ENCODE measurements around the gene ANXA2. TPM values are rescaled to one million over a fixed set of nuclear protein-coding genes. Genes with fewer than 3 reads are reported as not detected.
A peak's percentile ranks its signal among the peaks of the same experiment; 100 is the strongest.
"Not testable (repeated sequence)": the region's sequence is repeated elsewhere in the genome, so short reads cannot be mapped to it uniquely, and the experiment has no call there.

The ANXA2 gene
- polyA plus RNA-seq, 1 donor: 650 TPM

DNA sequence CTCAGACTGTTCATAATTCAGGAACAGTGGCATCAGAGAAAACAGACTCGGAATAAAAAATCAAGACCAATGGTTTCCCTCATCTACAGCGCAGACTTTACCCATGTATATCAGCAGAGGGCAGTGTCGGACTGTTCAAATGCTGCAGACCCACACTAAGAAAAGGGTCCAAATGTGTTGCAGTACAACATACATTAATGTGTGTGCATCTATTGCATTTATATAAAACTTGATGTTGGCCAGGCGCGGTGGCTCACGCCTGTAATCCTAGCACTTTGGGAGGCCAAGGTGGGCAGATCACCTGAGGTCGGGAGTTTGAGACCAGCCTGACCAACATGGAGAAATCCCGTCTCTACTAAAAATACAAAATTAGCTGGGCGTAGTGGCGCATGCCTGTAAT is 38.0 kb downstream of the ANXA2 start:
- no CpG with 5 or more reads among the region's 10 CpGs for WGBS (ENCODE audit: insufficient coverage, low lambda C conversion rate)
- not testable (repeated sequence) for H3K4me3 ChIP-seq (ENCODE audit: low read length); H3K27ac ChIP-seq (ENCODE audit: low read length); H3K4me1 ChIP-seq (ENCODE audit: control insufficient read depth, insufficient read depth, low read length); H3K9me3 ChIP-seq (ENCODE audit: control insufficient read depth, low read depth, low read length); H3K27me3 ChIP-seq (ENCODE audit: control insufficient read depth, insufficient read depth, low read length)
- H3K36me3 ChIP-seq (ENCODE audit: control insufficient read depth, insufficient read depth, low read length): peaks cover 79% of the 10 kb centered on the region
- DNase-seq: peak; percentile 29 to 40

DNA sequence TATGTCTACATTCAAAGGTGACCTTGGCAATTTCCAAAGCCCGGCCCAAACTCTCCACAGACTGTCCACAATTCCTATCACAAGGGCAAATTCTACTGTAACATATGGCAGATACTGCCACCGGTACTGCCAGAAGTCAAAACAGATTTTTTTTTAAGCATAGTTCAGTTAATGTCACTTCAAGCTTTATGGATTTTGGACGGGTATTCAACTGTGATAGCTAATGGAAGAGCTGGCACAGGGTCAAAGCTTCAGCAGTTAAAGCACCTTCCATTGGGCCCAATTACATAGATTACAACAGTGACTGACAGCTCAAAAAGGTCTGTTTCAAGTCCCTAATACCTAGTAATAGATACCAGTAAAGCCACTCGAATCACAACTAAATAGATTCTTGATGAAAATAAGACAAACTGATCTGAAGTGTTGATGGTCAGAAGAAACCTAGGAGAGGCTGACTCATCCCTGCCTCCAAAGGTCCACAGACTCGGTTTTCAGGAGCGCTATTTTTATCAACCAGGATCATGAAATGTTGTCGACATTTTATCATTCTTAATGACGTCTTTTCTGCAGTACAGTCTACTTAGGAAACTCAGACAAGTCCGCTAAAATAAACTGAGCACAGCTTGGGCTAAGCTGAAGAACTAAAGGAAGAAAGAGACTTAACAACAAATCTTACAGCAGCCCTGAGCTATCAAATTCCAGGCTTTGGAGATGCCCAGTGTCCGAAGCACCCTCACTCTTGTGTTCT is 38.7 kb downstream of the ANXA2 start:
- Histone ChIP-seq H3K27ac (ENCODE audit: low read length) (no peak overlapping the region), H3K4me1 (ENCODE audit: control insufficient read depth, insufficient read depth, low read length) (no peaks in the 10 kb centered on the region), H3K36me3 (ENCODE audit: control insufficient read depth, insufficient read depth, low read length) (peaks cover 80% of the 10 kb centered on the region), H3K4me3 (ENCODE audit: low read length) (no peak overlapping the region), H3K9me3 (ENCODE audit: control insufficient read depth, low read depth, low read length) (no peaks in the 10 kb centered on the region), H3K27me3 (ENCODE audit: control insufficient read depth, insufficient read depth, low read length) (no peaks in the 10 kb centered on the region)
- 91% methylated on average over 4 of the region's 10 CpGs for WGBS (ENCODE audit: insufficient coverage, low lambda C conversion rate)
- DNase-seq: no peak

DNA sequence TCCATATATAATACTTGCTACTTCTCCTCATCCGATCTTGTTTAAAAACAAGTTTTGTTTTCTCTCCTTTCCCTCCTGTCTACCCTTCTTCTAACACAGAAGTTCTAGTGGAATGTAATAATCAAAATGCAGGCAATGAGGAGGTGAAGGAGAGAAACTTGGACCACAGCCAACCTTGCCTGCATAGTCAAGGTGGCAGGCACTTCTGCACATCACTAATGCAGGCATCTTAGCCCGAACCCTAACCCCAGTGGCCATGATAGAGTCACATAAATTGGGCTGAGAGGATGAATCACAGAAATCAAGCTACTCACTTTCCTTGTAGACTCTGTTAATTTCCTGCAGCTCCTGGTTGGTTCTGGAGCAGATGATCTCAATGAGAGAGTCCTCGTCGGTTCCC is 41.0 kb downstream of the ANXA2 start:
- no peak for DNase-seq
- H3K4me1 ChIP-seq (ENCODE audit: control insufficient read depth, insufficient read depth, low read length): no peaks in the 10 kb centered on the region
- no peaks in the 10 kb centered on the region for H3K27me3 ChIP-seq (ENCODE audit: control insufficient read depth, insufficient read depth, low read length)
- H3K4me3 ChIP-seq (ENCODE audit: low read length): no peak overlapping the region
- H3K9me3 ChIP-seq (ENCODE audit: control insufficient read depth, low read depth, low read length): no peaks in the 10 kb centered on the region
- H3K36me3 ChIP-seq (ENCODE audit: control insufficient read depth, insufficient read depth, low read length): peaks cover 79% of the 10 kb centered on the region
- WGBS (ENCODE audit: insufficient coverage, low lambda C conversion rate): no CpG with 5 or more reads among the region's 4 CpGs
- H3K27ac ChIP-seq (ENCODE audit: low read length): no peak overlapping the region

DNA sequence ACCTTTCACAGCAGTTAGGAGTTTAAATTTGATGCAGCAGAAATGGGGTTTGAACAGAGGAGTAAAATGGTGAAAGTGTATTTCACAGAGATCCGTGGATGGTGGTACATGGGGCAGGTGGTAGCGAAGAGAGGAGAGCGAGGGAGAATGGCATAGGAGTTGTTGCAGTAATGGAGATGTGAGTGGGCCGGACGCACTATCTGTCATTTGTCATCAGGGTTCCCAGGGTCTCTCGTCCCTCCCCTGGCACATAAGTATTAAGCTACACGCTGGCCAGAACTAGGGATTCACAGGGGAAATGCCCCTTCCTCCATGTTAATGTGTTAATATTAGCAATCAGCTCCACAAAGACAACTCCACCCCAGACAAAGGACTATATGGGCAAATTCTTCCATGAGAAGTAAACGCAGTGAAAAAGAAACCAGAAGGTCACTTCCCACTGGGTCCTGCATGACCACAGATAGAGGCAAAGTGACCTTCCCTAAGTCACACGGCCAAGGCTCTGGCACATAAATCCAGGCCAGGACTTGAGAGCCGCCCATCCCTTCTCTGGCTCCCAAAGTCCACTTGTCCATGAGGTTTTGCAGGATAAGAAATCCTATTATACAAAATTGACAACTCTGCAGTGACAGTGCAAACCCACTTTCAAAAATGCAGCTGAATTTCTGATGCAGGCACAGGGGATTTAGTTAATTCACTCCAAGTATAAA is 42.5 kb downstream of the ANXA2 start:
- Histone ChIP-seq H3K36me3 (ENCODE audit: control insufficient read depth, insufficient read depth, low read length) (peaks cover 80% of the 10 kb centered on the region), H3K4me3 (ENCODE audit: low read length) (no peak overlapping the region), H3K27ac (ENCODE audit: low read length) (no peak overlapping the region), H3K4me1 (ENCODE audit: control insufficient read depth, insufficient read depth, low read length) (no peaks in the 10 kb centered on the region), H3K27me3 (ENCODE audit: control insufficient read depth, insufficient read depth, low read length) (no peaks in the 10 kb centered on the region), H3K9me3 (ENCODE audit: control insufficient read depth, low read depth, low read length) (no peaks in the 10 kb centered on the region)
- no peak for DNase-seq
- WGBS (ENCODE audit: insufficient coverage, low lambda C conversion rate): 100% methylated on average over 1 of the region's 10 CpGs

DNA sequence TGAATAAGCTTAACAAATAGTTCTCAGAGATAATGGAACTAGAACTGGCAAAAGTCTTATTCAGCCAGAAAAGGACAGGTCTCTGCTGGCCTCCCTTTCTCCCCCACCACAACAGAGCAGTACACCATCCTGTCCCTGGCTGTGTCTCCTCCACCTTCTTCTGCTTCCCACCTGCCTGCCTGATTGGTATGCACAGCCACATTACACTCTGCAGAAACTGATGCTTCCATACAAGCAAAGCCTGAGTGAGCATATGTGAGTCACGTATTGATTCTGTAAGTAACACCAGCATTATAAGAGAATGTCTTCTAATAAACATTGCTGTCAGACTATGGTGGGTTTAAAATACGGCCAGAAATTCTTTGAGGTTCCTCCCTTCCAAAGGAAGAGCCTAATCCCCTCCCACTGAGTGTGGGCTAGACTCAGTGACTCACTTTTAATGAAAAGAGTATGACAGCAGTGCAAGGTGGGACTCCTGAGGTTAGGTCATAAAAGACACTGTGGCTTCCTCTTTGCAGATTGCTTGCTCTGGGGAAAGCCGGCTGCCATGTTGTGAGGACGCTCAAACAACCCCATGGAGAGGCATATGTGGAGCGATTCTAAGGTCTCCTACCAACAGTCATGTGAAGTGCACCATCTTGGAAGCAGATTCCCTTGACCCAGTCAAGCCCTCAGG is 44.4 kb downstream of the ANXA2 start:
- DNase-seq: no peak
- Histone ChIP-seq H3K9me3 (ENCODE audit: control insufficient read depth, low read depth, low read length) (no peaks in the 10 kb centered on the region), H3K27ac (ENCODE audit: low read length) (no peak overlapping the region), H3K36me3 (ENCODE audit: control insufficient read depth, insufficient read depth, low read length) (peaks cover 79% of the 10 kb centered on the region), H3K27me3 (ENCODE audit: control insufficient read depth, insufficient read depth, low read length) (no peaks in the 10 kb centered on the region), H3K4me3 (ENCODE audit: low read length) (no peak overlapping the region), H3K4me1 (ENCODE audit: control insufficient read depth, insufficient read depth, low read length) (no peaks in the 10 kb centered on the region)
- no CpG with 5 or more reads among the region's 5 CpGs for WGBS (ENCODE audit: insufficient coverage, low lambda C conversion rate)

DNA sequence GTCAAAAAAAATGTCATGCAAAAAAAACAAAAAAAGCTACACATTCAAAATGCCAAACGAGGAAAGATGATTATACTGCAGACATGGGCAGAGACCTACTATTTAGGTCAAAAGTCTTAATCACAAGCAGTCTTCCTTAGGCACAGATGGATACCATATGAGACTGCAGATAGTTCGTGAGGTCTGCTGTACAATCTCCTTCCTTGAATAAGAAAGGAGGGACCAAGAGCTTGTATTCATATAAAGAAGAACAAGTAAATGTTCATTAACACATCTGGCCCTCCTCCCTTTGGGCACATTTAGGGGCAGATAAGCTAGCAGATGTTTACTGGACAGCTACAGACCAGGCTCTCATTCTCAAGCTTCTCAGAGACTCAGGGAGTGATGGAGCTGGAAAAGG is 45.3 kb downstream of the ANXA2 start:
- Histone ChIP-seq H3K4me1 (ENCODE audit: control insufficient read depth, insufficient read depth, low read length) (no peaks in the 10 kb centered on the region), H3K9me3 (ENCODE audit: control insufficient read depth, low read depth, low read length) (no peaks in the 10 kb centered on the region), H3K27me3 (ENCODE audit: control insufficient read depth, insufficient read depth, low read length) (no peaks in the 10 kb centered on the region), H3K4me3 (ENCODE audit: low read length) (no peak overlapping the region), H3K27ac (ENCODE audit: low read length) (no peak overlapping the region), H3K36me3 (ENCODE audit: control insufficient read depth, insufficient read depth, low read length) (peaks cover 87% of the 10 kb centered on the region)
- WGBS (ENCODE audit: insufficient coverage, low lambda C conversion rate): 100% methylated on average over 2 of the region's 2 CpGs
- DNase-seq: no peak

DNA sequence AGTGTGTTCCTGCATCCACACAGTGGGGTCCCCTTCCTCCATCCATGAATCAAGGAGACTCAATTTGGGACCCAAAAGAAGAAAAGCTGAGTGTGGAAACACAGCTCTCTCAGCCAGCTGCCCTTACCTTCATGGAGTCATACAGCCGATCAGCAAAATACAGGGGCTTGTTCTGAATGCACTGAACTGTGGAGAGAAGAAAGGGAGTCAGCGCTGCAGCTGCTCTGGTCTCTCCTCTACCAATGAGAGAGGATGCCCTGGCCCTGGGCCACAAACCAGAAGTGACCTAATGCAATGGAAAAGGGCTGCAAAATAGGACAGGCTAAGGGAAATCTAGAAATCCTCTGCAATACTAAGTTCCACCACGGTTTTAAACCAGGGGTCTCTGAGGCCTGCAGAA is 46.7 kb downstream of the ANXA2 start:
- no CpG with 5 or more reads among the region's 3 CpGs for WGBS (ENCODE audit: insufficient coverage, low lambda C conversion rate)
- Histone ChIP-seq H3K4me3 (ENCODE audit: low read length) (no peak overlapping the region), H3K9me3 (ENCODE audit: control insufficient read depth, low read depth, low read length) (peaks cover 2% of the 10 kb centered on the region), H3K36me3 (ENCODE audit: control insufficient read depth, insufficient read depth, low read length) (peaks cover 90% of the 10 kb centered on the region), H3K4me1 (ENCODE audit: control insufficient read depth, insufficient read depth, low read length) (no peaks in the 10 kb centered on the region), H3K27ac (ENCODE audit: low read length) (no peak overlapping the region), H3K27me3 (ENCODE audit: control insufficient read depth, insufficient read depth, low read length) (no peaks in the 10 kb centered on the region)
- DNase-seq: no peak

DNA sequence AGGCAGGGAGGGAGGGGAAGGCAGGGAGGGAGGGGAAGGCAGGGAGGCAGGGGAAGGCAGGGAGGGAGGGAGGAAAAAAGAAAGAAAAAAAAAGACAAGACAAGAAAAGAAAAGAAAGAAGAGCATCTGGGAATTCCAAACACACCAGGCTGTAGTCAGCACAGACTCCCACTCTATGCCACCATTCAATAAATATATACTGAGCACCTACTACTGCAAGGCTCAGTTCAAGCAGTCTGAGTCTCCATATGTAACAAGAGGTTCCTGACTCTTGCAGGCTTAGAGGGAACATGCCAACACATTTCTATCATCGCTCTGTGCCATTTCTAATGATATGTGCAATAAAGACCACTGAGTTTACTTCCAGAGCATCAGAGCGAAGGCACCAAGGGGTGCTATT is 47.7 kb downstream of the ANXA2 start:
- no peaks in the 10 kb centered on the region for H3K27me3 ChIP-seq (ENCODE audit: control insufficient read depth, insufficient read depth, low read length)
- no peak overlapping the region for H3K4me3 ChIP-seq (ENCODE audit: low read length)
- peaks cover 90% of the 10 kb centered on the region for H3K36me3 ChIP-seq (ENCODE audit: control insufficient read depth, insufficient read depth, low read length)
- no peaks in the 10 kb centered on the region for H3K4me1 ChIP-seq (ENCODE audit: control insufficient read depth, insufficient read depth, low read length)
- peaks cover 2% of the 10 kb centered on the region for H3K9me3 ChIP-seq (ENCODE audit: control insufficient read depth, low read depth, low read length)
- WGBS (ENCODE audit: insufficient coverage, low lambda C conversion rate): no CpG with 5 or more reads among the region's 2 CpGs
- no peak for DNase-seq
- no peak overlapping the region for H3K27ac ChIP-seq (ENCODE audit: low read length)

DNA sequence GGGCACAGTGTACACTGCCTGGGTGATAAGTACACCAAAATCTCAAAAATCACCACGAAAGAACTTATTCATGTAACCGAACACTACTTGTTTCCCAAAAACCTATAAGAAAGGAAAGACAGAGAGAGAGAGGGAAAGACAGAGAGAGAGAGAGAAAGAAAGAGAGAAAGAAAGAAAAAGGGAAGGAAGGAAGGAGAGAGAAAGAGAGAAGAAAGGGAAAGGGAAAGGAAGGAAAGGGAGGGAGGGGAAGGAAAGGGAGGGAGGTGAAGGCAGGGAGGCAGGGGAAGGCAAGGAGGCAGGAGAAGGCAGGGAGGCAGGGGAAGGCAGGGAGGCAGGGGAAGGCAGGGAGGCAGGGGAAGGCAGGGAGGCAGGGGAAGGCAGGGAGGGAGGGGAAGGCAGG is 48.2 kb downstream of the ANXA2 start:
- H3K9me3 ChIP-seq (ENCODE audit: control insufficient read depth, low read depth, low read length): peaks cover 2% of the 10 kb centered on the region
- H3K4me1 ChIP-seq (ENCODE audit: control insufficient read depth, insufficient read depth, low read length): no peaks in the 10 kb centered on the region
- H3K4me3 ChIP-seq (ENCODE audit: low read length): no peak overlapping the region
- H3K27ac ChIP-seq (ENCODE audit: low read length): no peak overlapping the region
- WGBS (ENCODE audit: insufficient coverage, low lambda C conversion rate): 100% methylated on average over 1 of the region's 2 CpGs
- H3K27me3 ChIP-seq (ENCODE audit: control insufficient read depth, insufficient read depth, low read length): no peaks in the 10 kb centered on the region
- no peak for DNase-seq
- H3K36me3 ChIP-seq (ENCODE audit: control insufficient read depth, insufficient read depth, low read length): peaks cover 87% of the 10 kb centered on the region

DNA sequence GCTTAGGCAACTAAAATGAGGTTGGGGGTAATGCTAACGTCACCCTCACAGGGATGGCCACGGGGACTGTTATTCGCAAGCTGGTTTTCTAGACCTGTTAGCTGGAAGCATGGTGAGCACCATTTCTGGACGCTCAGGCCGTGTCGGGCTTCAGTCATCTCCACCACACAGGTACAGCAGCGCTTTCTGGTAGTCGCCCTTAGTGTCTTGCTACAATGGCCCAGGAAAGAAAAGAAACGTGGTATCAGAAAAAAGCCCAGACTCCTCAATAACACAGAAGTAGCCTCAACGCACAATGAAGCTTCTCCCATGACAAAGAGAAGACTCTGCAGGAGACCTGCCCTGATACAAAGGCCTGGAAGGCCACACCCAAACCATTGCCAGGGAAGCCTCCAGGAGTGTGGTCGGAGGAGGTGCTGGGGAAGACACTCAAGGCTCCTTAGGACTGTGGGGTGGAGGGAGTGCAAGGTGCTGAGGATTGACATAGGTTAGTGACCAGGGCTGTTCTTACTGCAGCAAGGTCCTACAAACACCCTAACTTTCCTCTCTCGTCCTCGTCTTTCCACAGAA is 50.2 kb downstream of the ANXA2 start:
- H3K4me1 ChIP-seq (ENCODE audit: control insufficient read depth, insufficient read depth, low read length): no peaks in the 10 kb centered on the region
- no peak for DNase-seq
- no peak overlapping the region for H3K4me3 ChIP-seq (ENCODE audit: low read length)
- peaks cover 68% of the 10 kb centered on the region for H3K36me3 ChIP-seq (ENCODE audit: control insufficient read depth, insufficient read depth, low read length)
- H3K9me3 ChIP-seq (ENCODE audit: control insufficient read depth, low read depth, low read length): peaks cover 2% of the 10 kb centered on the region
- no peak overlapping the region for H3K27ac ChIP-seq (ENCODE audit: low read length)
- no CpG with 5 or more reads among the region's 13 CpGs for WGBS (ENCODE audit: insufficient coverage, low lambda C conversion rate)
- no peaks in the 10 kb centered on the region for H3K27me3 ChIP-seq (ENCODE audit: control insufficient read depth, insufficient read depth, low read length)

Measured in large intestine (tissue), 3 donors.